GM19463 (cell line): ENCODE data around the gene DAZL.

Experiments used
- ATAC-seq: cut with Tn5 transposase; IDR thresholded peaks from one replicate; pipeline ENCODE4 v1.9.1; 2021; ENCODE audit warnings: mild to moderate bottlenecking, moderate library complexity; ENCODE audit not compliant: unreplicated experiment

Gene DAZL

GRCh38 chr3:16546186-16547010 is 58.8 kb downstream of the DAZL start:
- ATAC-seq: no peak

GRCh38 chr3:16545413-16546185 is 59.6 kb downstream of the DAZL start:
- no peak for ATAC-seq

DNA sequence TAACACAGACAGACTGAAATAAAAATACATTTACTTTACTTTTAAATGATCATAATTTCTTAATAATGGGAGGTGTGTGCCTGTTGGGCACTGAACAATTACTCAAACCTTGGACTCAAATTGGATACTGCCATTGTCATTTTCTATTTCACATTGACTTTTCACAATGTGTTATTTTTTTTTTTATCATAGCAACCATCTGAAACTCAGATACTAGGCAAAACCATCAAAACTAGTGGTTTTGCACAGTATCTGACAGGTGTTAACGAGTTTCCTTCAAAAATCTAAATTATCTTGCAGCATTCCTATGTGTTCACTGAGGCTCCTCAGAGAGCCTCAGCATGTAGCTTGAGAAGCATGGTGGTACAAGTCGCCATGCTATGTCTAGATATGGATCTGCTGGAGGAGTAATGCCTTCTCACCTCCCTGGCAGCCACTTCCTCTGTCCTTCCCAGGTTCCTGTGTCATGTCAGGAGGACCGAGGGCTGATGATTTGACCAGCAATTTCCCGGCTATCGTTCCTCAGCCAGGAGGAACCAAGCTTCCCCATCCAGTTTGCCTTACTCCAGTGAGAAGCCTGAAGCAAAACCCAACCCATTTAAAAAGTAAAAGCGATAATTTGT is 61.9 kb downstream of the DAZL start:
- ATAC-seq: no peak

- ATAC-seq: no peak
Measured at GRCh38 chr3:16538507-16538906, 66.7 kb downstream of the DAZL start.

DNA sequence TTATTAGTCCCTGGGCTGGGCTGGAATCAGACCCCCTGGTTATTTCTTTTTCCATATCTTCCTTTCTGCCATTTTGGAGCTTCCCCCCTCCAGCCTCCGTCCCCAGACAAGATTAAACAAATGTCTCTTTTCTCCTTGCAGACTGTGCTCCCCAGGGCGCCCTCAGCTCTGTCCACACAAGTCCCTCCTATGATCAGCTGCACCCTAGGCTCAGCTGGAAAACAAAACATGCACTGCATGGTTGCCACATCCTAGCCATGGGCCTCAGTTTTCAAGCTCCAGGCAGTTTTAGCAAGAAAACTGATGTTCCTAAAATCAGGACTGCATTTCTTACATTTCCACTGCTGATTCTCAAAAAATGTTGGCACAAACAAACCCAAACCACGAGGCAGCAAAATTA is 68.2 kb downstream of the DAZL start:
- ATAC-seq: no peak
